HepG2 (cell line): ENCODE measurements around the gene COL27A1. TPM values are rescaled to one million over a fixed set of nuclear protein-coding genes. Genes with fewer than 3 reads are reported as not detected.

ENCODE experiments used
- ATAC-seq: fragments of 200-7000 bp; cut with Tn5 transposase; 3 replicates; pipeline ENCODE4 v1.9.1; 2020; ENCODE audit warnings: mild to moderate bottlenecking, moderate library complexity
- BruUV-seq: library from RNA; stranded (reverse); fragments of 400-500 nt; replicated peaks from 2 replicates; lab custom pipeline; 2021; lab: Mats Ljungman, UMichigan
- CTCF ChIA-PET: fragments of 300-600 bp; formaldehyde crosslinking; extraction: SDS; loops from one replicate; lab custom pipeline; 2021; ENCODE audit warnings: low total read pairs, inconsistent platforms, low intra/inter-chr PET ratio; lab: Yijun Ruan, JAX
- POLR2A ChIA-PET: fragments of 350-600 bp; sonication (Branson Sonifier 250); formaldehyde crosslinking; loops from one replicate; lab custom pipeline; 2020; ENCODE audit warnings: antibody characterized with exemption, inconsistent platforms; lab: Yijun Ruan, JAX
- DNase-seq: peaks from one replicate; pipeline ENCODE4 v3.0.0-alpha.2; 2015; ENCODE audit warnings: low spot score
- FAIRE-seq: peaks from 3 replicates; lab custom pipeline; 2011; peaks lifted over from hg19 to GRCh38; lab: Jason Lieb, UNC
- H2AFZ ChIP-seq: one replicate; pipeline ENCODE4 v1.6.1; 2011; ENCODE audit warnings: low read length, inconsistent platforms
- H3K27ac ChIP-seq: fragments of 300-600 bp; 3 replicates; pipeline ENCODE4 v1.8.0; 2011; ENCODE audit warnings: mixed run types, mild to moderate bottlenecking, mixed read lengths, low read length, inconsistent platforms; ENCODE audit not compliant: insufficient read depth; ENCODE audit errors: extremely low read length
- H3K27me3 ChIP-seq, 2 experiments: fragments of 200-600 bp in 1 of 2; 2 replicates in 1 of 2; 3 replicates in 1 of 2; pipeline versions ENCODE4 v1.6.0 to v1.8.0; 2011; ENCODE audit warnings: low read length in 2 of 2, mild to moderate bottlenecking in 2 of 2, moderate library complexity in 2 of 2, inconsistent platforms in 1 of 2; ENCODE audit not compliant: insufficient read depth in 2 of 2, control insufficient read depth in 1 of 2
- H3K36me3 ChIP-seq, 2 experiments: fragments of 200-600 bp in 1 of 2; replicated peaks in 1 of 2; 2 replicates in 1 of 2; 3 replicates in 1 of 2; pipeline versions ENCODE4 v1.5.1 to v1.8.0; 2011; ENCODE audit warnings: low read length in 2 of 2, inconsistent platforms in 1 of 2; ENCODE audit not compliant: insufficient read depth in 2 of 2, control insufficient read depth in 1 of 2
- H3K4me1 ChIP-seq: 2 replicates; pipeline ENCODE4 v1.5.1; 2012; ENCODE audit warnings: low read length, inconsistent platforms; ENCODE audit not compliant: insufficient read depth
- H3K4me2 ChIP-seq: 2 replicates; pipeline ENCODE4 v1.6.0; 2011; ENCODE audit warnings: low read depth, low read length, inconsistent platforms
- H3K4me3 ChIP-seq, 3 experiments: fragments of 200-600 bp in 1 of 3; sonication (generic), shearing (Covaris generic) in 1 of 3; replicated peaks in 1 of 3; 2 replicates each; pipeline ENCODE4 v1.5.1; 2011 to 2016; ENCODE audit warnings: low read length in 3 of 3, inconsistent platforms in 2 of 3, low read depth in 2 of 3, mild to moderate bottlenecking in 2 of 3, control low read depth in 1 of 3, mixed read lengths in 1 of 3; ENCODE audit not compliant: insufficient read depth in 1 of 3
- H3K79me2 ChIP-seq: one replicate; pipeline ENCODE4 v1.6.1; 2011; ENCODE audit warnings: low read length, inconsistent platforms; ENCODE audit not compliant: insufficient read depth
- H3K9ac ChIP-seq: 2 replicates; pipeline ENCODE4 v1.6.0; 2011; ENCODE audit warnings: mild to moderate bottlenecking, low read depth, low read length, inconsistent platforms; ENCODE audit not compliant: insufficient read depth
- H3K9me3 ChIP-seq: 2 replicates; pipeline ENCODE4 v1.5.1; 2012; ENCODE audit warnings: mild to moderate bottlenecking, low read length
- H4K20me1 ChIP-seq: 2 replicates; pipeline ENCODE4 v1.6.0; 2011; ENCODE audit warnings: inconsistent platforms, mild to moderate bottlenecking, low read length, moderate library complexity; ENCODE audit not compliant: insufficient read depth
- BCLAF1 ChIP-seq: fragments of 450-650 bp; IDR thresholded peaks from 2 replicates; pipeline ENCODE4 v1.6.1; 2017; ENCODE audit warnings: mild to moderate bottlenecking
- E2F1 ChIP-seq: sonication (generic); formaldehyde crosslinking; IDR thresholded peaks from 2 replicates; pipeline ENCODE4 v1.5.0; 2020; ENCODE audit warnings: missing genetic modification reagents
- STAG1 ChIP-seq: sonication (generic); formaldehyde crosslinking; IDR thresholded peaks from 2 replicates; pipeline ENCODE4 v1.4.0; 2020; ENCODE audit warnings: missing genetic modification reagents
- TBX2 ChIP-seq: sonication (generic); formaldehyde crosslinking; IDR thresholded peaks from 2 replicates; pipeline ENCODE4 v1.5.0; 2020; ENCODE audit warnings: missing genetic modification reagents, mild to moderate bottlenecking, borderline replicate concordance
- ZBTB34 ChIP-seq: sonication (generic); formaldehyde crosslinking; IDR thresholded peaks from 2 replicates; pipeline ENCODE4 v1.8.0; 2022; ENCODE audit warnings: mild to moderate bottlenecking, missing genetic modification reagents
- ZKSCAN1 ChIP-seq: fragments of 150-350 bp; IDR thresholded peaks from 2 replicates; pipeline ENCODE4 v1.6.1; 2014; ENCODE audit warnings: low read length
- ZNF512 ChIP-seq: sonication (generic); formaldehyde crosslinking; IDR thresholded peaks from 2 replicates; pipeline ENCODE4 v1.4.0; 2020; ENCODE audit warnings: mild to moderate bottlenecking, missing genetic modification reagents
- ZZZ3 ChIP-seq: sonication (generic); formaldehyde crosslinking; IDR thresholded peaks from 2 replicates; pipeline ENCODE4 v1.4.0; 2020; ENCODE audit warnings: missing genetic modification reagents, mild to moderate bottlenecking, borderline replicate concordance
- WGBS: methylation state at CpG from one replicate; pipeline ENCODE4 v1.1.6; 2017; ENCODE audit warnings: low lambda C conversion rate; 5-methylcytosine and 5-hydroxymethylcytosine counted together
- in situ Hi-C: cut with HindIII; loops from 2 replicates; pipeline ENCODE4 v1.10.0; 2017; ENCODE audit warnings: low pct_unique_long_range_greater_than_20kb; ENCODE audit not compliant: extremely low pct_ligation_motif_present
- intact Hi-C: fragments of 100-400 bp; cut with micrococcal nuclease; formaldehyde crosslinking; loops from one replicate; pipeline ENCODE4 v1.10.0; 2022; ENCODE audit not compliant: unreplicated experiment
- polyA plus RNA-seq, 8 experiments: library from polyadenylated mRNA; depleted of rRNA in 3 of 8; stranded (reverse) in 7 of 8; unstranded in 1 of 8; fragments of >200 nt; fragmentation: Illumina TruSeq in 4 of 8; extraction: Trizol in 4 of 8; gene quantifications; 2 replicates each; pipeline versions ENCODE4 v1.2.1 to v1.2.3, GENCODE V29; 2011 to 2016; ENCODE audit warnings: low read depth in 4 of 8, missing spikeins in 1 of 8, mixed read lengths in 1 of 8; ENCODE audit not compliant: insufficient read depth in 1 of 8
- total RNA-seq, 5 experiments: library from RNA; depleted of rRNA; stranded (reverse); fragments of >200 nt; fragmentation: Illumina TruSeq; extraction: Trizol; gene quantifications; 2 replicates each; pipeline ENCODE4 v1.2.3, GENCODE V29; 2016; ENCODE audit warnings: low read depth in 1 of 5

COL27A1 gene
- total and polyA plus RNA-seq, 2 of the 13 experiments (the other 11 are each of a cell fraction or from before 2014, with no cell fraction given) = 71.3 to 89.1 TPM

- ChIA-PET CTCF (no interaction called here), POLR2A (interaction anchor here (1.3 kb wide), 1 partner anchor 95 kb away, joined by 5 read pairs; no protein-coding TSS in a partner anchor)
- no peak overlapping the region for H3K27ac ChIP-seq
- no TSS peak for BruUV-seq
- H3K79me2 ChIP-seq = no peaks in the 10 kb centered on the region
- H4K20me1 ChIP-seq = peaks cover 6% of the 10 kb centered on the region; the same call in 1 of the 2 replicates
- TF ChIP-seq ZZZ3 (CRISPR knock-in tag) (no peak), BCLAF1 (no peak), ZNF512 (CRISPR knock-in tag) (no peak), ZKSCAN1 (no peak), STAG1 (CRISPR knock-in tag) (no peak), TBX2 (CRISPR knock-in tag) (no peak), E2F1 (CRISPR knock-in tag) (no peak), ZBTB34 (CRISPR knock-in tag) (no peak)
- peaks cover 24% of the 10 kb centered on the region for H3K4me1 ChIP-seq
- H3K27me3 ChIP-seq = no peaks in the 10 kb centered on the region
- H3K9me3 ChIP-seq = no peaks in the 10 kb centered on the region
- intact Hi-C loops = no loop called here
- WGBS = 96% methylated on average over 6 of the region's 6 CpGs
- FAIRE-seq = no peak
- H3K9ac ChIP-seq = no peak overlapping the region
- in situ Hi-C loops = no loop called here
- ATAC-seq = no peak
- H3K4me2 ChIP-seq = no peak overlapping the region
- no peak overlapping the region for H2AFZ ChIP-seq
- no peak for DNase-seq
- peaks cover 59 to 100% of the 10 kb centered on the region in 2 experiments for H3K36me3 ChIP-seq
- H3K4me3 ChIP-seq = no peak overlapping the region
Measured at GRCh38 chr9:114202396-114202795, 47.1 kb downstream of the COL27A1 start.
